ENCODE measurements around the gene ERCC6L2. TPM values are rescaled to one million over a fixed set of nuclear protein-coding genes. Genes with fewer than 3 reads are reported as not detected.

ERCC6L2 gene
- total and polyA plus RNA-seq, 2 experiments from 2014 or later: 33.5 to 80.6 TPM

Small RNAs within 50 kb of the gene (small RNA-seq; reads per million reads assigned to genes)
- gene RNA5SP289 (ENCODE audit: low replicate concordance) (0.45 reads per million, percentile 30 among the genes with 10 or more reads in this experiment), gene RNU2-46P (ENCODE audit: low replicate concordance) (3.5 reads per million, percentile 90 among the genes with 10 or more reads in this experiment)
